OCI-LY1 (cell line): Measurements from ENCODE around the gene PTPRU.

ENCODE experiments used
- CTCF ChIP-seq: fragments of 200-600 bp; sonication (generic), shearing (Covaris generic); IDR thresholded peaks from 2 replicates; pipeline ENCODE4 v1.5.1; 2017; ENCODE audit warnings: mild to moderate bottlenecking, antibody characterized with exemption, low read length, moderate library complexity, mixed read lengths
- EZH2 ChIP-seq: fragments of 200-600 bp; sonication (generic), shearing (Covaris generic); IDR thresholded peaks from 2 replicates; pipeline ENCODE4 v1.8.0; 2017; ENCODE audit warnings: borderline replicate concordance, mixed run types, mild to moderate bottlenecking, antibody characterized with exemption, low read length, moderate library complexity, mixed read lengths

GRCh38 chr1:29224356-29224837 is 11.9 kb upstream of the PTPRU start:
- TF ChIP-seq CTCF (no peak), EZH2 (no peak)
